ENCODE results near the gene TM9SF3.

- TF ChIP-seq CTCF (IDR thresholded peaks at IDR 0.05) = no peak
- TF ChIP-seq POLR2A (IDR thresholded peaks at IDR 0.05) = no peak
These were observed 33.3 kb upstream of the TM9SF3 start for GRCh38 chr10:96619796-96620773.

Measured in breast epithelium (tissue), 3 donors.